GM18520 (cell line): Measurements from ENCODE around the gene ZMPSTE24.
"Not testable (repeated sequence)": the region's sequence is repeated elsewhere in the genome, so short reads cannot be mapped to it uniquely, and the experiment has no call there.

Experiments used
- ATAC-seq: cut with Tn5 transposase; IDR thresholded peaks from one replicate; pipeline ENCODE4 v1.9.1; 2021; ENCODE audit not compliant: unreplicated experiment

The ZMPSTE24 gene

GRCh38 chr1:40316595-40317393 is 58.8 kb downstream of the ZMPSTE24 start, which contains the start of gene COL9A2:
TSS of gene COL9A2 (minus strand) at chr1:40317286. CDS start at chr1:40317197, 89 bp downstream.
- no peak for ATAC-seq

- no peak for ATAC-seq
Observed at GRCh38 chr1:40317394-40318074, 59.5 kb downstream of the ZMPSTE24 start.

- ATAC-seq: no peak
Observed at GRCh38 chr1:40318476-40318875, 60.4 kb downstream of the ZMPSTE24 start.

GRCh38 chr1:40318970-40319621 is 61.1 kb downstream of the ZMPSTE24 start:
- no peak for ATAC-seq

GRCh38 chr1:40331403-40331802 is 73.4 kb downstream of the ZMPSTE24 start:
- ATAC-seq: not testable (repeated sequence)

GRCh38 chr1:40332695-40333094 is 74.7 kb downstream of the ZMPSTE24 start:
- ATAC-seq: no peak

GRCh38 chr1:40337443-40337842 is 79.4 kb downstream of the ZMPSTE24 start:
- no peak for ATAC-seq

GRCh38 chr1:40338745-40339419 is 80.8 kb downstream of the ZMPSTE24 start:
- ATAC-seq: no peak

GRCh38 chr1:40339420-40340323 is 81.6 kb downstream of the ZMPSTE24 start:
- ATAC-seq: no peak

- ATAC-seq: no peak
Observed at GRCh38 chr1:40341491-40342380, 83.7 kb downstream of the ZMPSTE24 start.

GRCh38 chr1:40342381-40342717 is 84.3 kb downstream of the ZMPSTE24 start:
- ATAC-seq: not testable (repeated sequence)
